Vagina (tissue), 2 donors: Measurements from ENCODE around the gene SH3RF2. TPM values are rescaled to one million over a fixed set of nuclear protein-coding genes. Genes with fewer than 3 reads are reported as not detected.
"Not testable (repeated sequence)": the region's sequence is repeated elsewhere in the genome, so short reads cannot be mapped to it uniquely, and the experiment has no call there.

Source experiments
- DNase-seq, 2 donors: peaks; one replicate each; pipeline ENCODE4 v3.0.0-alpha.2; 2017; ENCODE audit errors: extremely low spot score in 2 of 2
- H3K27ac ChIP-seq: fragments of 200-600 bp; sonication (generic); one replicate; pipeline ENCODE4 v1.5.1; 2019
- H3K27me3 ChIP-seq: fragments of 200-600 bp; sonication (generic); one replicate; pipeline ENCODE4 v1.5.1; 2019
- H3K36me3 ChIP-seq, 2 donors: fragments of 200-600 bp; sonication (generic); one replicate each; pipeline ENCODE4 v1.5.1; 2017 to 2019
- H3K4me1 ChIP-seq: fragments of 200-600 bp; sonication (generic); one replicate; pipeline ENCODE4 v1.5.1; 2019
- H3K4me3 ChIP-seq, 2 donors: fragments of 200-600 bp; sonication (generic); 1 replicate in 1 of 2; 2 replicates in 1 of 2; pipeline ENCODE4 v1.5.1; 2016 to 2019
- H3K9me3 ChIP-seq: fragments of 200-600 bp; sonication (generic); one replicate; pipeline ENCODE4 v1.5.1; 2019
- POLR2A ChIP-seq, 2 donors: fragments of 450-650 bp; IDR thresholded peaks; one replicate each; pipeline ENCODE4 v1.6.1; 2017; ENCODE audit warnings: antibody characterized with exemption in 2 of 2, mild to moderate bottlenecking in 2 of 2, moderate library complexity in 2 of 2
- POLR2AphosphoS5 ChIP-seq, 2 donors: sonication (generic); formaldehyde crosslinking; IDR thresholded peaks; one replicate each; pipeline ENCODE4 v1.9.0; 2017; ENCODE audit warnings: antibody characterized with exemption in 2 of 2, mild to moderate bottlenecking in 2 of 2, low read depth in 1 of 2; ENCODE audit not compliant: insufficient read depth in 1 of 2
- intact Hi-C: fragments of 100-400 bp; cut with DNase I; formaldehyde crosslinking; loops from one replicate; pipeline ENCODE4 v1.15.1; 2023
- total RNA-seq: library from RNA; depleted of rRNA; stranded (reverse); fragments of >200 nt; gene quantifications from one replicate; pipeline ENCODE4 v1.2.3, GENCODE V29; 2016
- TF ChIP-seq, protein P1 (sequence below), 3 experiments: fragments of 450-650 bp in 2 of 3; fragments of 200-600 bp in 1 of 3; sonication (generic) in 1 of 3; IDR thresholded peaks; one replicate each; pipeline ENCODE4 v1.5.1; 2017 to 2019; ENCODE audit warnings: antibody characterized with exemption in 3 of 3, mild to moderate bottlenecking in 2 of 3, moderate library complexity in 2 of 3

Gene SH3RF2
- total RNA-seq, 1 donor from 2014 or later: 48.4 TPM

DNA sequence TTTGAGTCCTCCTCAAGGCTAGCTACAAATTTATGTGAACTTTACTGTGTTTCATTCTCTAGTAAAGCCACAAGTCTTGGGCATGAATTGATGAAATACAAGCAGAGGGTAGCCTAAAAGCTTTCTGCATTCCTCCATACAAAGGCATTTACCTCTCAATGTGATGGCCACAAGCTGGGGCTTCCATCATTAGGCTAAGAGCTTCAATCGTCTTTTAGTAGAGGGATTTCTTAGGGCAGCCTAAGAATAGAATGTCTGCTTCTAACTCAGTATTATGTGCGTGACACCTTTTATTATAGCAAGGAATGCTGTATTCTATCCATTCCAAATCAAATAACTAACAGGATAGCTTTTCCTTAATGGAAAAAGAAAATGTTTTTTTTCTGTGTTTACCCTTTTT is 165.3 kb downstream of the SH3RF2 start:
- H3K4me1 ChIP-seq: no peaks in the 10 kb centered on the region
- TF ChIP-seq POLR2A (IDR thresholded peaks at IDR 0.05) (no peak), POLR2AphosphoS5 (IDR thresholded peaks at IDR 0.05; ENCODE audit: insufficient read depth in 1 of 2, low read depth in 1 of 2) (no peak)
- TF ChIP-seq, protein P1, sequence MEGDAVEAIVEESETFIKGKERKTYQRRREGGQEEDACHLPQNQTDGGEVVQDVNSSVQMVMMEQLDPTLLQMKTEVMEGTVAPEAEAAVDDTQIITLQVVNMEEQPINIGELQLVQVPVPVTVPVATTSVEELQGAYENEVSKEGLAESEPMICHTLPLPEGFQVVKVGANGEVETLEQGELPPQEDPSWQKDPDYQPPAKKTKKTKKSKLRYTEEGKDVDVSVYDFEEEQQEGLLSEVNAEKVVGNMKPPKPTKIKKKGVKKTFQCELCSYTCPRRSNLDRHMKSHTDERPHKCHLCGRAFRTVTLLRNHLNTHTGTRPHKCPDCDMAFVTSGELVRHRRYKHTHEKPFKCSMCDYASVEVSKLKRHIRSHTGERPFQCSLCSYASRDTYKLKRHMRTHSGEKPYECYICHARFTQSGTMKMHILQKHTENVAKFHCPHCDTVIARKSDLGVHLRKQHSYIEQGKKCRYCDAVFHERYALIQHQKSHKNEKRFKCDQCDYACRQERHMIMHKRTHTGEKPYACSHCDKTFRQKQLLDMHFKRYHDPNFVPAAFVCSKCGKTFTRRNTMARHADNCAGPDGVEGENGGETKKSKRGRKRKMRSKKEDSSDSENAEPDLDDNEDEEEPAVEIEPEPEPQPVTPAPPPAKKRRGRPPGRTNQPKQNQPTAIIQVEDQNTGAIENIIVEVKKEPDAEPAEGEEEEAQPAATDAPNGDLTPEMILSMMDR (IDR thresholded peaks at IDR 0.05): no peak
- H3K4me3 ChIP-seq: no peak overlapping the region
- intact Hi-C loops: no loop called here
- DNase-seq: no peak
- no peak overlapping the region for H3K27ac ChIP-seq
- H3K9me3 ChIP-seq: no peaks in the 10 kb centered on the region
- no peaks in the 10 kb centered on the region for H3K36me3 ChIP-seq
- H3K27me3 ChIP-seq: no peaks in the 10 kb centered on the region

DNA sequence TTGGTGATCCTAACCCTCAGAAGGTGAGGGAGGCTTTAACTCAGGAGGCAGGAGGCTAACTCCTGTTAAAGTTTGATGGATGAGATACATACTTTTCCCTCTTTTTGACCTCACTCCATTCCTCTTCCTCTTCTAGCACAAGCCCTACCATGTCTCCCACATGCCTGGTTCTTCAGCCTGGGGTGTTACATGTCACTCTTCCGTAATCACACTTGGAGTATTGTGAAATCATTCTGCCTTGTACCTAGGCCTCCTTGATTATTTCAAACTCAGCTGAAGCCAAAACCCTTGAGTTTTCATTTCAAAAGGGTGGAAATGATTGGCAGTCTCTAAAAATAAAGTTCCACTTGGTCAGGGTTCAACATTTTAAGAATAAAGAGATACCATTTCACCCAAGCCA is 167.2 kb downstream of the SH3RF2 start:
- TF ChIP-seq POLR2A (IDR thresholded peaks at IDR 0.05) (no peak), POLR2AphosphoS5 (IDR thresholded peaks at IDR 0.05; ENCODE audit: insufficient read depth in 1 of 2, low read depth in 1 of 2) (no peak)
- TF ChIP-seq, protein P1 (IDR thresholded peaks at IDR 0.05): no peak
- Histone ChIP-seq H3K4me1 (no peaks in the 10 kb centered on the region), H3K36me3 (no peaks in the 10 kb centered on the region), H3K4me3 (no peak overlapping the region), H3K9me3 (no peaks in the 10 kb centered on the region), H3K27me3 (no peaks in the 10 kb centered on the region), H3K27ac (no peak overlapping the region)
- intact Hi-C loops: no loop called here
- no peak for DNase-seq

DNA sequence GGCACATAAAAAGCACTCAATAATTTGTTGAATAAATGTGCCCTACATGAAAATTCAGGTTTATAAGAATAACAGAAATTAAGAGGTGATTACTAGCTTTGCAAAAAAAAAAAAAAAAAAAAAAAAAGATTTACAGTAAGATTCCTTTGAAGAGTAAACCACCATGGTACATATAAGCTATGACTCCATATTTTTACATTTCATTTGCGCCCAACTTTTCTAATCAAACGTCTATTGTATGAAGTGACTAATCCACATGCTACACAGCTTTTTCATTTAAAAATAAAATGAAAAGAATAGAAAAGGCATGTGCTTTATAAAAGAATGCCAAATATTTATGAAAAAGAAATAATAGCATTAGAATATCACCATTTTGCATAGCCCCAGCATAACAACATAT is 169.1 kb downstream of the SH3RF2 start, which contains the start of gene PLAC8L1:
PLAC8L1 (minus strand) TSS at position 101 of the 400 bp plus-strand sequence. CDS start 1,266 bp downstream, outside the sequence.
- intact Hi-C loops: no loop called here
- H3K27me3 ChIP-seq: no peaks in the 10 kb centered on the region
- H3K27ac ChIP-seq: no peak within 1 kb of the TSS
- DNase-seq: no peak
- TF ChIP-seq, protein P1 (IDR thresholded peaks at IDR 0.05): no peak
- TF ChIP-seq POLR2AphosphoS5 (IDR thresholded peaks at IDR 0.05; ENCODE audit: insufficient read depth in 1 of 2, low read depth in 1 of 2) (no peak), POLR2A (IDR thresholded peaks at IDR 0.05) (no peak)
- H3K9me3 ChIP-seq: no peaks in the 10 kb centered on the region
- no peak within 1 kb of the TSS for H3K4me3 ChIP-seq
- no peaks in the 10 kb centered on the region for H3K4me1 ChIP-seq
- no peaks in the 10 kb centered on the region for H3K36me3 ChIP-seq

DNA sequence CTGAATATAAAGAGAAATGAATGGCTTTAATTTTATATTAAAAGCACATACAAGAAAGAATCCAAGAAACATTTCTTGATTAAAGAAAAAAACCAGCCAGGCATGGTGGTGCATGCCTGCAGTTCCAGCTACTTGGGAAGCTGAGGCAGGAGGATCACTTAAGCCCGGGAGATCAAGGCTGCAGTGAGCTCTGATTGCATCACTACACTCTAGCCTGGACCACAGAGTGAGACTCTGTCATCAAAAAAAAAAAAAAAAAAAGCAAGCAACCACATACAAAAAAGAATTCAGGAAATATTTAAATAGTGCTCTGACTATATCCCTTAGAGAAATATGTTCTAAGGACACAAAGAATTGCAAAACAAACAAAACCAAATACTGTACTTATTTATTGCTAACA is 171.5 kb downstream of the SH3RF2 start:
- intact Hi-C loops: no loop called here

DNA sequence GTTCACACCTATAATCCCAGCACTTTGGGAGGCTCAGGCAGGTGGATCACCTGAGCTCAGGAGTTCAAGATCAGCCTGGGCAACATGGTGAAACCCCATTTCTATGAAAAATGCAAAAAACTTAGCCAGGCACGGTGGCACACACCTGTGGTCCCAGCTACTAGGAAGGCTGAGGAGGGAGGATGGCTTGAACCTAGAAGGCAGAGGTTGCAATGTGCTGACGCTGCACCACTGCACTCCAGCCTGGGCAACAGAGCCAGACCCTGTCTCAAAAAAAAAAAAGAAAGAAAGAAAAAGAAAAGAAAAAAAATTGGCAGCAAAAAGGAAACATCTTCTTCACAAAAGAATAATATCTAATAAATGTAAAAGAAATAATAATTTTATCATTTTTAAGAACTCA is 172.5 kb downstream of the SH3RF2 start:
- H3K9me3 ChIP-seq, H3K27me3 ChIP-seq, H3K4me1 ChIP-seq, DNase-seq, H3K27ac ChIP-seq, H3K4me3 ChIP-seq, intact Hi-C loops: not testable (repeated sequence)
- peaks cover 0 to 19% of the 10 kb centered on the region in 2 donors for H3K36me3 ChIP-seq

More for the DNA sequence above, 171.5 kb downstream of the SH3RF2 start:
- Histone ChIP-seq H3K9me3 (no peaks in the 10 kb centered on the region), H3K36me3 (peaks cover 0 to 10% of the 10 kb centered on the region in 2 donors), H3K4me3 (no peak overlapping the region), H3K27ac (no peak overlapping the region), H3K27me3 (no peaks in the 10 kb centered on the region), H3K4me1 (no peaks in the 10 kb centered on the region)
- TF ChIP-seq POLR2A (IDR thresholded peaks at IDR 0.05): no peak
- TF ChIP-seq, protein P1 (IDR thresholded peaks at IDR 0.05): no peak
- DNase-seq: no peak

DNA sequence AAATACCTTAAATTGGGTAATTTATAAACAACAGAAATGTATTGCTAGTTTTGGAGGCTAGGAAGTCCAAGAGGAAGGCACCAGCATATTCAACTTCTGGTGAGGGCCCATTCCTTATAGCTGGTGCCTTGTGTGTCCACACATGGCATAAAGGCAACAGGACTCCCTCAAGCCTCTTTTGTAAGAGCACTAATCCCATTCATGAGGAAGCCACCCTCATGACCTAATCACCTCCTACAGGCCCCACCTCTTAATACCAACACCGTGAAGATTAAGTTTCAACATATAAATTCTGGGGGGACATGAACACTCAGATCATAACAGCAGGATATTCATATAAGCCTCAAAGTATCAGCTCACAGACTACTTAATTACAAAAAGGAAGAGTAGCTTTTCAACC is 173.0 kb downstream of the SH3RF2 start:
- no peak overlapping the region for H3K27ac ChIP-seq
- H3K4me3 ChIP-seq: no peak overlapping the region
- no peak for TF ChIP-seq POLR2AphosphoS5 (IDR thresholded peaks at IDR 0.05; ENCODE audit: insufficient read depth in 1 of 2, low read depth in 1 of 2)
- TF ChIP-seq POLR2A (IDR thresholded peaks at IDR 0.05): no peak
- TF ChIP-seq, protein P1 (IDR thresholded peaks at IDR 0.05): no peak
- H3K9me3 ChIP-seq: no peaks in the 10 kb centered on the region
- H3K4me1 ChIP-seq: no peaks in the 10 kb centered on the region
- H3K27me3 ChIP-seq: no peaks in the 10 kb centered on the region
- no peak for DNase-seq
- H3K36me3 ChIP-seq: peaks cover 0 to 21% of the 10 kb centered on the region in 2 donors
- intact Hi-C loops: no loop called here
